Neural cell (in vitro differentiated cells): ENCODE results near the gene RNPEPL1. TPM values are rescaled to one million over a fixed set of nuclear protein-coding genes. Genes with fewer than 3 reads are reported as not detected.

Source experiments
- H2AFZ ChIP-seq: fragments of 200-600, 300-800 bp; sonication (generic), shearing (Covaris generic); 2 replicates; pipeline ENCODE4 v1.6.0; 2014; ENCODE audit warnings: low read depth, mild to moderate bottlenecking, antibody characterized with exemption, low read length, moderate library complexity
- H3F3A ChIP-seq: fragments of 200-600 bp; shearing (Covaris generic); 2 replicates; pipeline ENCODE4 v1.6.1; 2016; ENCODE audit warnings: mild to moderate bottlenecking, moderate library complexity, mixed read lengths, antibody characterized with exemption, low read length; ENCODE audit not compliant: insufficient read depth, poor library complexity, severe bottlenecking
- H3K27ac ChIP-seq: fragments of 200-600, 300-800 bp; sonication (generic), shearing (Covaris generic); 2 replicates; pipeline ENCODE4 v1.5.1; 2014; ENCODE audit warnings: mild to moderate bottlenecking, low read length, moderate library complexity
- H3K27me3 ChIP-seq: fragments of 300-800, 200-600 bp; sonication (generic), shearing (Covaris generic); 2 replicates; pipeline ENCODE4 v1.6.0; 2014; ENCODE audit warnings: mild to moderate bottlenecking, low read depth, low read length, moderate library complexity; ENCODE audit not compliant: insufficient read depth
- H3K36me3 ChIP-seq: fragments of 300-800, 200-600 bp; sonication (generic), shearing (Covaris generic); 2 replicates; pipeline ENCODE4 v1.5.1; 2014; ENCODE audit warnings: mild to moderate bottlenecking, antibody characterized with exemption, low read length, moderate library complexity; ENCODE audit not compliant: insufficient read depth
- H3K4me2 ChIP-seq: fragments of 300-800, 200-600 bp; sonication (generic), shearing (Covaris generic); 2 replicates; pipeline ENCODE4 v1.6.0; 2014; ENCODE audit warnings: mild to moderate bottlenecking, low read length
- H3K4me3 ChIP-seq: fragments of 300-800, 200-600 bp; sonication (generic), shearing (Covaris generic); 2 replicates; pipeline ENCODE4 v1.5.1; 2014; ENCODE audit warnings: mild to moderate bottlenecking, low read length, moderate library complexity
- H3K79me2 ChIP-seq: fragments of 200-600 bp; shearing (Covaris generic); replicated peaks from 2 replicates; pipeline ENCODE4 v1.6.0; 2014; ENCODE audit warnings: mild to moderate bottlenecking, low read length, moderate library complexity; ENCODE audit not compliant: insufficient read depth
- H3K9ac ChIP-seq: fragments of 300-800, 200-600 bp; sonication (generic), shearing (Covaris generic); 2 replicates; pipeline ENCODE4 v1.6.1; 2016; ENCODE audit warnings: mild to moderate bottlenecking, low read length, mixed read lengths
- H3K9me2 ChIP-seq: fragments of 200-600 bp; shearing (Covaris generic); 2 replicates; pipeline ENCODE4 v1.6.1; 2016; ENCODE audit warnings: mild to moderate bottlenecking, low read length, mixed read lengths; ENCODE audit not compliant: insufficient read depth
- H3K9me3 ChIP-seq: fragments of 200-600, 300-800 bp; sonication (generic), shearing (Covaris generic); 2 replicates; pipeline ENCODE4 v1.6.1; 2016; ENCODE audit warnings: mild to moderate bottlenecking, mixed run types, low read length, moderate library complexity, mixed read lengths
- H4K20me1 ChIP-seq: fragments of 200-600 bp; shearing (Covaris generic); 2 replicates; pipeline ENCODE4 v1.6.1; 2016; ENCODE audit warnings: mild to moderate bottlenecking, mixed run types; ENCODE audit not compliant: insufficient read depth
- EP300 ChIP-seq: fragments of 450-650 bp; conservative IDR thresholded peaks from 2 replicates; pipeline ENCODE4 v1.6.1; 2014; ENCODE audit warnings: antibody characterized with exemption, mild to moderate bottlenecking, moderate library complexity; ENCODE audit not compliant: poor library complexity, severe bottlenecking
- EZH2 ChIP-seq: fragments of 200-600, 300-800 bp; shearing (Covaris generic), sonication (generic); IDR thresholded peaks from 2 replicates; pipeline ENCODE4 v1.6.1; 2014; ENCODE audit warnings: antibody characterized with exemption, low read length, borderline replicate concordance, mild to moderate bottlenecking; ENCODE audit not compliant: insufficient read depth, poor library complexity, severe bottlenecking
- MXI1 ChIP-seq: fragments of 450-650 bp; conservative IDR thresholded peaks from 2 replicates; pipeline ENCODE4 v1.6.1; 2014; ENCODE audit warnings: antibody characterized with exemption, mild to moderate bottlenecking; ENCODE audit not compliant: poor library complexity, severe bottlenecking
- POLR2AphosphoS5 ChIP-seq: IDR thresholded peaks from 2 replicates; pipeline ENCODE4 v1.6.1; 2012
- RAD21 ChIP-seq: fragments of 450-650 bp; conservative IDR thresholded peaks from 2 replicates; pipeline ENCODE4 v1.6.1; 2014; ENCODE audit warnings: antibody characterized with exemption, mild to moderate bottlenecking, moderate library complexity
- SMC3 ChIP-seq: fragments of 450-650 bp; conservative IDR thresholded peaks from 2 replicates; pipeline ENCODE4 v1.6.1; 2014; ENCODE audit warnings: antibody characterized with exemption, mild to moderate bottlenecking, moderate library complexity; ENCODE audit not compliant: poor library complexity
- TAF1 ChIP-seq: IDR thresholded peaks from 2 replicates; pipeline ENCODE4 v1.6.1; 2012; ENCODE audit warnings: low read depth
- polyA plus RNA-seq: library from polyadenylated mRNA; depleted of rRNA; stranded (reverse); fragments of >200 nt; gene quantifications from 2 replicates; pipeline ENCODE4 v1.2.3, GENCODE V29; 2014
- TF ChIP-seq, protein P1 (sequence below): fragments of 450-650 bp; IDR thresholded peaks from 2 replicates; pipeline ENCODE4 v1.5.1; 2014; ENCODE audit warnings: antibody characterized with exemption, mild to moderate bottlenecking, moderate library complexity; ENCODE audit not compliant: poor library complexity, severe bottlenecking
- TF ChIP-seq, protein P2 (sequence below): IDR thresholded peaks from 2 replicates; pipeline ENCODE4 v1.6.1; 2012; ENCODE audit warnings: borderline replicate concordance

The RNPEPL1 gene
- polyA plus RNA-seq, 1 donor from 2014 or later, result 16.1 TPM

DNA sequence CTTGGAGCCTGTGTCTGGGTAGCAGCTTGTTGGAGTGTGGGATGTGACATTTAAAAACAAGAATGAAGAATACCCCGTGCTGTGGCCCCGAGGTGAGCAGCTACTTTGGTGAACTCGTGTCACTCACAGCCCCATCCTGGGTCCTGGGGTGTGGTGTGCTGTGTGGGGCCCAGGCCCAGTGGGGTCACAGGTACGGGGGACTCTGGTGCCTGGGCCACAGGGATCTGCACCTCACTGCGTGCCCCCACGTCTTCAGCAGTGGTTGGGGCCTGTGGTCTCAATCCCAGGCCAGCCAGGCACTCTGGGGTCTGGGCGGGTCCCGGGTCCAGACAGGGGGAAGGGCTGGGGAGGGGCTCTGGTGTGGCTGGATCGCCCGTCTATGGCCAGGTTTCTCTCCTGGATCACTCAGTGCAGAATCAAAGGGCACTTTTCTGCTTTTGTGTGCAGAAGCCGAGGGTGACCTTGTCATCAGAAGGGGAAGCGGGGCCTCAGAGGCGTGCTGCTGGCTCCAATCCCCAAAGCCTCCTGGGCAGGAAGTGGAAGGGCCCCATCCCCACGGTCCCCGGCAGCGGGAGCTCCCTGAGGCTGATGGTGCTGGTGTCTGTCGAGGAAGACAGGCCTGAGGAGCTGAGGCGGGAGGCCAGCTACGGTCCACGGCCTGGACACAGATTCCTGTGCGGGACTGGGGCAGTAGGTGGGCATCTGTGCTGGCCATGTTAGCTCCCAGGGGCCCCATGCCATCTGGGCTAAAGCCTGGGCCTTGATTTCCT, 58.4 kb downstream of the RNPEPL1 start:
- Histone ChIP-seq H3K4me2 (no peak overlapping the region), H4K20me1 (no peaks in the 10 kb centered on the region), H3K27ac (no peak overlapping the region), H3K79me2 (no peaks in the 10 kb centered on the region), H3K4me3 (no peak overlapping the region), H3K36me3 (no peaks in the 10 kb centered on the region), H3K9me2 (no peaks in the 10 kb centered on the region), H3K9me3 (no peaks in the 10 kb centered on the region), H3K9ac (no peak overlapping the region), H2AFZ (no peak overlapping the region), H3F3A (no peaks in the 10 kb centered on the region), H3K27me3 (no peaks in the 10 kb centered on the region)
- TF ChIP-seq SMC3 (no peak), MXI1 (no peak), POLR2AphosphoS5 (no peak), RAD21 (no peak), TAF1 (no peak), EP300 (no peak), EZH2 (no peak)
- TF ChIP-seq, protein P1, sequence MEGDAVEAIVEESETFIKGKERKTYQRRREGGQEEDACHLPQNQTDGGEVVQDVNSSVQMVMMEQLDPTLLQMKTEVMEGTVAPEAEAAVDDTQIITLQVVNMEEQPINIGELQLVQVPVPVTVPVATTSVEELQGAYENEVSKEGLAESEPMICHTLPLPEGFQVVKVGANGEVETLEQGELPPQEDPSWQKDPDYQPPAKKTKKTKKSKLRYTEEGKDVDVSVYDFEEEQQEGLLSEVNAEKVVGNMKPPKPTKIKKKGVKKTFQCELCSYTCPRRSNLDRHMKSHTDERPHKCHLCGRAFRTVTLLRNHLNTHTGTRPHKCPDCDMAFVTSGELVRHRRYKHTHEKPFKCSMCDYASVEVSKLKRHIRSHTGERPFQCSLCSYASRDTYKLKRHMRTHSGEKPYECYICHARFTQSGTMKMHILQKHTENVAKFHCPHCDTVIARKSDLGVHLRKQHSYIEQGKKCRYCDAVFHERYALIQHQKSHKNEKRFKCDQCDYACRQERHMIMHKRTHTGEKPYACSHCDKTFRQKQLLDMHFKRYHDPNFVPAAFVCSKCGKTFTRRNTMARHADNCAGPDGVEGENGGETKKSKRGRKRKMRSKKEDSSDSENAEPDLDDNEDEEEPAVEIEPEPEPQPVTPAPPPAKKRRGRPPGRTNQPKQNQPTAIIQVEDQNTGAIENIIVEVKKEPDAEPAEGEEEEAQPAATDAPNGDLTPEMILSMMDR, result no peak
- TF ChIP-seq, protein P2, sequence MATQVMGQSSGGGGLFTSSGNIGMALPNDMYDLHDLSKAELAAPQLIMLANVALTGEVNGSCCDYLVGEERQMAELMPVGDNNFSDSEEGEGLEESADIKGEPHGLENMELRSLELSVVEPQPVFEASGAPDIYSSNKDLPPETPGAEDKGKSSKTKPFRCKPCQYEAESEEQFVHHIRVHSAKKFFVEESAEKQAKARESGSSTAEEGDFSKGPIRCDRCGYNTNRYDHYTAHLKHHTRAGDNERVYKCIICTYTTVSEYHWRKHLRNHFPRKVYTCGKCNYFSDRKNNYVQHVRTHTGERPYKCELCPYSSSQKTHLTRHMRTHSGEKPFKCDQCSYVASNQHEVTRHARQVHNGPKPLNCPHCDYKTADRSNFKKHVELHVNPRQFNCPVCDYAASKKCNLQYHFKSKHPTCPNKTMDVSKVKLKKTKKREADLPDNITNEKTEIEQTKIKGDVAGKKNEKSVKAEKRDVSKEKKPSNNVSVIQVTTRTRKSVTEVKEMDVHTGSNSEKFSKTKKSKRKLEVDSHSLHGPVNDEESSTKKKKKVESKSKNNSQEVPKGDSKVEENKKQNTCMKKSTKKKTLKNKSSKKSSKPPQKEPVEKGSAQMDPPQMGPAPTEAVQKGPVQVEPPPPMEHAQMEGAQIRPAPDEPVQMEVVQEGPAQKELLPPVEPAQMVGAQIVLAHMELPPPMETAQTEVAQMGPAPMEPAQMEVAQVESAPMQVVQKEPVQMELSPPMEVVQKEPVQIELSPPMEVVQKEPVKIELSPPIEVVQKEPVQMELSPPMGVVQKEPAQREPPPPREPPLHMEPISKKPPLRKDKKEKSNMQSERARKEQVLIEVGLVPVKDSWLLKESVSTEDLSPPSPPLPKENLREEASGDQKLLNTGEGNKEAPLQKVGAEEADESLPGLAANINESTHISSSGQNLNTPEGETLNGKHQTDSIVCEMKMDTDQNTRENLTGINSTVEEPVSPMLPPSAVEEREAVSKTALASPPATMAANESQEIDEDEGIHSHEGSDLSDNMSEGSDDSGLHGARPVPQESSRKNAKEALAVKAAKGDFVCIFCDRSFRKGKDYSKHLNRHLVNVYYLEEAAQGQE, result no peak

DNA sequence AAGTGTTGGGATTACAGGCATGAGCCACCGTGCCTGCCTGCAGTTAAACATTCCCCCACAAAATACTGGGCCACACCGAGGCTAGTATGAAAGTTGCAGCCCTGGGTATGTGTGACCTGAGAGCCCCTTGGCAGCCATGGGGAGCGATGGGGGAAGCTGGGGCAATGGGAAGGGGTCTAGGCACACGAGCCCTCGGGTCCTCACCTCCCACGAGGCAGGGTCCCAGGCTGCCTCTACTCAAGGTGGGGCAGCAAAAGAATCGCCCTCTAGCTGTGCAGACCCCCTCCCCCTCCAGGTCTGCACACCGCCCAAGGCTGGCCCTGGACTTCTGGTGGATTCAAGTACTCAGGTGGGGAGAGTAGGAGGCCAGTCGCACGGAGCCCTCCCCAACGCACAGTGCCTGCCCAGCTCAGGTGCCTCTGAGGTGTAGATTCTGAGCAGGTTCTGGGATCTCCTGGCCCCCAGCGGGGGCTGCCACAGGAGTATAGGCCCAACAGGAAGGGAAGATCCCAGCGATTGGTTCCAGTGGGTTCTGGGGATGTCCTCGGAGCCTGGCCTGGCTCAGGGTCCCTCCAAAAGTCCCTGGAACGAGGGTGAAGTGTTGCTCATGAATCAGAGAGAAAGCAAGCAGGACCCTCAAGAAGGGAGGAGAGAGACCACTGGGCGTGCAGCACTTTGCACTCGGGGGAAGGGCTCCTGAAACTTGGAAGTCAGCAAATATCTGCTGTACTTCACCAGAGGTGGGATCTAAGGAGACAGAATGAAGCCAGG, 59.6 kb downstream of the RNPEPL1 start:
- Histone ChIP-seq H3K9ac (no peak overlapping the region), H3K79me2 (no peaks in the 10 kb centered on the region), H3K9me2 (no peaks in the 10 kb centered on the region), H3F3A (no peaks in the 10 kb centered on the region), H3K36me3 (no peaks in the 10 kb centered on the region), H2AFZ (no peak overlapping the region), H3K4me2 (no peak overlapping the region), H3K9me3 (no peaks in the 10 kb centered on the region), H3K27ac (no peak overlapping the region), H4K20me1 (no peaks in the 10 kb centered on the region), H3K4me3 (no peak overlapping the region), H3K27me3 (no peaks in the 10 kb centered on the region)
- TF ChIP-seq, protein P2, result no peak
- TF ChIP-seq EP300, result no peak
- no peak for TF ChIP-seq EZH2
- TF ChIP-seq RAD21, result no peak
- TF ChIP-seq, protein P1, result no peak
- no peak for TF ChIP-seq MXI1
- no peak for TF ChIP-seq POLR2AphosphoS5
- no peak for TF ChIP-seq SMC3
- no peak for TF ChIP-seq TAF1
